Fibroblast of mammary gland (primary cell): Measurements from ENCODE around the gene METTL18.

ENCODE experiments used
- DNase-seq: peaks from one replicate; pipeline ENCODE4 v3.0.0-alpha.2; 2010; ENCODE audit warnings: low read depth
- H3K4me3 ChIP-seq: 2 replicates; pipeline ENCODE4 v1.5.1; 2011; ENCODE audit warnings: low read depth, mild to moderate bottlenecking, low read length, moderate library complexity; ENCODE audit not compliant: control insufficient read depth
- TF ChIP-seq, protein P1 (sequence below): conservative IDR thresholded peaks from 2 replicates; pipeline ENCODE4 v1.5.1; 2011; ENCODE audit warnings: low read depth, low read length, inconsistent platforms; ENCODE audit not compliant: control insufficient read depth, insufficient read depth

Gene METTL18

DNA sequence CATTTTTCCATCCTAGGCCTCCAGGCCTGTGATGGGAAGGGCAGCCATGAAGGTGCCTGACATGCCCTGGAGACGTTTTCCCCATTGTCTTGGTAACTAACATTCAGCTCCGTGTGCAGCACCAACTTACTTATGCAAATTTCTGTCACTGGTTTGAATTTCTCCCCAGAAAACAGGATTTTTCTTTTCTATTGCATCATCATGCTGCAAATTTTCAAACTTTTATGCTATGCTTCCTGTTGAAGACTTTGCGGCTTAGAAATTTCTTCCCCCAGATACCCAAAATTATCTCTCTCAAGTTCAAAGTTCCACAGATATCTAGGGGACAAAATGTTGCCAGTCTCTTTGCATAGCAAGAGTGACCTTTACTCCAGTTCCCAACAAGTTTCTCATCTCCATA lies 35.7 kb downstream of the METTL18 start:
- no peak overlapping the region for H3K4me3 ChIP-seq
- no peak for DNase-seq
- TF ChIP-seq, protein P1, sequence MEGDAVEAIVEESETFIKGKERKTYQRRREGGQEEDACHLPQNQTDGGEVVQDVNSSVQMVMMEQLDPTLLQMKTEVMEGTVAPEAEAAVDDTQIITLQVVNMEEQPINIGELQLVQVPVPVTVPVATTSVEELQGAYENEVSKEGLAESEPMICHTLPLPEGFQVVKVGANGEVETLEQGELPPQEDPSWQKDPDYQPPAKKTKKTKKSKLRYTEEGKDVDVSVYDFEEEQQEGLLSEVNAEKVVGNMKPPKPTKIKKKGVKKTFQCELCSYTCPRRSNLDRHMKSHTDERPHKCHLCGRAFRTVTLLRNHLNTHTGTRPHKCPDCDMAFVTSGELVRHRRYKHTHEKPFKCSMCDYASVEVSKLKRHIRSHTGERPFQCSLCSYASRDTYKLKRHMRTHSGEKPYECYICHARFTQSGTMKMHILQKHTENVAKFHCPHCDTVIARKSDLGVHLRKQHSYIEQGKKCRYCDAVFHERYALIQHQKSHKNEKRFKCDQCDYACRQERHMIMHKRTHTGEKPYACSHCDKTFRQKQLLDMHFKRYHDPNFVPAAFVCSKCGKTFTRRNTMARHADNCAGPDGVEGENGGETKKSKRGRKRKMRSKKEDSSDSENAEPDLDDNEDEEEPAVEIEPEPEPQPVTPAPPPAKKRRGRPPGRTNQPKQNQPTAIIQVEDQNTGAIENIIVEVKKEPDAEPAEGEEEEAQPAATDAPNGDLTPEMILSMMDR: no peak

DNA sequence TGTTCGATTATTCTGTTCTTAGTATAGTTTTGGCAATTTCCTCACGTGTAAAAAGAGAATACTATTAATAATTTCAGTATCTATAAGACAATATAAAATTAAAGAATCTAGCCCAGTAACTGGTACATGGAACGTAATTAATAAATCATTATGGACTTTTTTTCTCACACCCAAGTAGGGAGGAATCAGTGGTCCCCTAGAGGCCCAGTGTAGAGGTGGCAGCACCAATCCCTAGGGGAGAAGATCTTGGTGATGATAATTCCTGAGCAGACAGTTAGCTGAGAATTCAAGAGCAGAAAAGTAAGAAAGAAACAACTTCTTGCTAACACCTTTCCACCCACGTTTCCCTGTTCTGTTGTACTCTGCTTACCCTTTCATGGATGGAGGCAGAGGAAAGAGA lies 41.2 kb downstream of the METTL18 start:
- DNase-seq: no peak
- TF ChIP-seq, protein P1: no peak
- no peak overlapping the region for H3K4me3 ChIP-seq

DNA sequence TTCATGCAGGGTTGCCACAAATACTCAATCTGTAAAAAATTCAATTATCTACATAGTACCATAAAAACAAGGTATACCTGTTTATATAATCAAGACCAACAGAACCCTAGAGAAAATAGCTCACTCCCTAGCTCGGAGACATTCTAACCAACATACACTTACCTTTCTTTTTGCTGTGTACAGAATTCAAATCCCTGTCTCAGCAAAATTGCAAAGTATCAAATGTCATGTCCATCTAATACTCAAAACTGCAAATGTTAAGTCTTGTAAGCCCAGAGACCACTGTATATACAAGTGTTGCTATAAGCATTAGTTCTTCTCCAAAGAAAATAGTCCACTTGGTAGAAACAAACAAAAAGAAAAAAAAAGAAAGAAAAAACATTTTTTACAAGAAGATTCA lies 44.7 kb downstream of the METTL18 start:
- no peak overlapping the region for H3K4me3 ChIP-seq
- TF ChIP-seq, protein P1: no peak
- DNase-seq: no peak

DNA sequence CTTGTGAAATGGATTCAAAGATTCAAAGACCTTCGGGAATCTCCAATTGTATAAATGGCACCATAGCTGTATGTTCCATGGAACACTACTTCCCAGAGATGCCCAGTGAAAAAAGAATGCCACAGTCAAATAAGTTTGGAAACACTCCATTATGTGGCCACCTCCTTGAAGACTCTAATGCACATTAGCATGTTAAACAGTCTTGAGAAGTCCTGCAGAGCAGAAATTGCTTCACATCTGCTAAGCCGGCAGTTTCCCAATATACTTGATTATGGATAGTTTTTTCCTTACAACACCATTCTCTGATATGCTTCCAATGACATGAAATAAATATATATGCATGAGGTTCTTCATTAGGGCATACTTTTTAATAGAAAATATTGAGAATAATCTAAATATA lies 48.2 kb downstream of the METTL18 start:
- TF ChIP-seq, protein P1: no peak
- no peak for DNase-seq
- H3K4me3 ChIP-seq: no peak overlapping the region

DNA sequence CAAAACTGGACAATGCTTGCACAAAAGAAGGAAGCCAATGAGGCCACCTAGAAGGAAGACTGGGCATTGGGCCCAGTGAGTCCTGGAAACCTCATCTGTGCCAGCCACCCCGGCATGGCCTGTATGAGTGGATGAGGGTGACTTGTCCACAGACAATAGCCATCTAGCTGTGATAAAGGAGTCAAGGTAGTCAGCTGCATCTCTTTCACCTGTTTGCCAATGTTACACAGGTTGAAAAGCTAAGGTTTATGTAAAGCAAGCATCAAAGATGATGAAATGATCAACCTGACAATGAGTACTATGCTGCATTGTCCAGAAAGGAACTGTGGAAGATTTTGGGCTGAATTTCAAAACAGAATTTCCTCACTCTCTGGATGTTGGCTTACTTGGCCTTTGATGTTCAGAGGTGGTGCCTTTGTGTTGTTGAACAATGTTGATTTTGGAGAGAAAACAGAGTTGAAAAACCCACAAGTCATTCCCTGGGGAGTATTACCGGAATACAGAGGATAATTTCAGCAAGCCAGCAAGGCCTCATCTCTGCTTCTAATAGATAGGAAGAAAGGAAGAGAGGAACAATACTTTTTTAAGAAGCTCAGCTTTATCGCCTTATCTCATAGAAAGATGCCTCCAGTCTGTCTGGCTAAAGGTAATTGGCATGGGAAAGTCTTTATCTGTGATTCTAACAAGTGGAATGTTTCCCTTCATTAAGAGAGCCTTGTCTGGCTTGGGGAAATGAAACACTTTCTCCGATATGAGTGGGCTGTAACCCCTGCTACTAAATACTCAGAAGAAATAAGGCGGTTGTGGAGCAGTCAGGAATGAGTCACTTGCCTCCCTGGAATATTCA lies 49.5 kb downstream of the METTL18 start:
- TF ChIP-seq, protein P1: no peak
- H3K4me3 ChIP-seq: no peak overlapping the region
- DNase-seq: peak; percentile 84
